SK-N-SH treated with all-trans-retinoic acid at 6 μM for 48 hours (cell line): ENCODE measurements around the gene TBC1D22B.
A peak's percentile ranks its signal among the peaks of the same experiment; 100 is the strongest.

Source experiments
- ATAC-seq: fragments of 200-7000 bp; cut with Tn5 transposase; 3 replicates; pipeline ENCODE4 v1.9.1; 2020; ENCODE audit warnings: mild to moderate bottlenecking, moderate library complexity
- ARNTL ChIP-seq: fragments of 450-650 bp; formaldehyde crosslinking; IDR thresholded peaks from 2 replicates; pipeline ENCODE4 v1.5.0; 2020; ENCODE audit warnings: low read depth, mild to moderate bottlenecking, moderate library complexity, borderline replicate concordance
- CSRNP3 ChIP-seq: fragments of 250-450 bp; sonication (Bioruptor Pico); IDR thresholded peaks from 2 replicates; pipeline ENCODE4 v1.5.1; 2021; ENCODE audit warnings: mild to moderate bottlenecking, moderate library complexity
- ESRRG ChIP-seq: fragments of 250-450 bp; sonication (Bioruptor Pico); IDR thresholded peaks from 2 replicates; pipeline ENCODE4 v1.6.1; 2021; ENCODE audit warnings: mild to moderate bottlenecking
- GLIS3 ChIP-seq: fragments of 250-450 bp; sonication (Bioruptor Pico); IDR thresholded peaks from 2 replicates; pipeline ENCODE4 v1.5.0; 2020; ENCODE audit warnings: mild to moderate bottlenecking, moderate library complexity
- ISL1 ChIP-seq: fragments of 250-450 bp; sonication (Bioruptor Pico); IDR thresholded peaks from 2 replicates; pipeline ENCODE4 v2.1.2; 2022; ENCODE audit warnings: mild to moderate bottlenecking, moderate library complexity
- OSR1 ChIP-seq: fragments of 250-450 bp; sonication (Bioruptor Pico); IDR thresholded peaks from 2 replicates; pipeline ENCODE4 v1.8.0; 2022; ENCODE audit warnings: moderate library complexity, mild to moderate bottlenecking, inconsistent platforms
- PATZ1 ChIP-seq: fragments of 250-450 bp; sonication (Bioruptor Pico); IDR thresholded peaks from 2 replicates; pipeline ENCODE4 v1.8.0; 2020; ENCODE audit warnings: mild to moderate bottlenecking, moderate library complexity, borderline replicate concordance
- PPARA ChIP-seq: fragments of 250-450 bp; sonication (Bioruptor Pico); IDR thresholded peaks from 2 replicates; pipeline ENCODE4 v1.5.0; 2020; ENCODE audit warnings: mild to moderate bottlenecking, borderline replicate concordance
- RARB ChIP-seq: fragments of 250-450 bp; sonication (Bioruptor Pico); IDR thresholded peaks from 2 replicates; pipeline ENCODE4 v1.8.0; 2021; ENCODE audit warnings: mild to moderate bottlenecking, moderate library complexity
- SNAI2 ChIP-seq: fragments of 250-450 bp; sonication (Bioruptor Pico); IDR thresholded peaks from 2 replicates; pipeline ENCODE4 v1.5.0; 2020; ENCODE audit warnings: mild to moderate bottlenecking, moderate library complexity
- TCF4 ChIP-seq: fragments of 250-450 bp; sonication (Bioruptor Pico); IDR thresholded peaks from 2 replicates; pipeline ENCODE4 v1.8.0; 2021; ENCODE audit warnings: mild to moderate bottlenecking, moderate library complexity, borderline replicate concordance
- TOX ChIP-seq: fragments of 250-450 bp; sonication (Bioruptor Pico); IDR thresholded peaks from 2 replicates; pipeline ENCODE4 v1.8.0; 2021; ENCODE audit warnings: mild to moderate bottlenecking, moderate library complexity, borderline replicate concordance
- TSHZ2 ChIP-seq: fragments of 250-450 bp; sonication (Bioruptor Pico); IDR thresholded peaks from 2 replicates; pipeline ENCODE4 v1.5.0; 2020; ENCODE audit warnings: mild to moderate bottlenecking, moderate library complexity
- ZC3H10 ChIP-seq: fragments of 250-450 bp; sonication (Bioruptor Pico); IDR thresholded peaks from 2 replicates; pipeline ENCODE4 v1.5.1; 2021; ENCODE audit warnings: mild to moderate bottlenecking, moderate library complexity
- ZFP3 ChIP-seq: fragments of 250-450 bp; sonication (Bioruptor Pico); IDR thresholded peaks from 2 replicates; pipeline ENCODE4 v1.5.0; 2020; ENCODE audit warnings: mild to moderate bottlenecking, moderate library complexity
- ZFP30 ChIP-seq: fragments of 450-650 bp; formaldehyde crosslinking; IDR thresholded peaks from 2 replicates; pipeline ENCODE4 v1.5.0; 2022; ENCODE audit warnings: mild to moderate bottlenecking, moderate library complexity
- ZNF565 ChIP-seq: fragments of 450-650 bp; formaldehyde crosslinking; conservative IDR thresholded peaks from 2 replicates; pipeline ENCODE4 v1.5.0; 2020; ENCODE audit warnings: low read depth, mild to moderate bottlenecking, moderate library complexity
- ZNF70 ChIP-seq: fragments of 450-650 bp; formaldehyde crosslinking; IDR thresholded peaks from 2 replicates; pipeline ENCODE4 v1.5.0; 2020; ENCODE audit warnings: mild to moderate bottlenecking, moderate library complexity
- ZNF8 ChIP-seq: fragments of 450-650 bp; formaldehyde crosslinking; IDR thresholded peaks from 2 replicates; pipeline ENCODE4 v1.5.0; 2020; ENCODE audit warnings: mild to moderate bottlenecking, moderate library complexity

Gene TBC1D22B

GRCh38 chr6:37221585-37222124 is 35.9 kb upstream of the TBC1D22B start:
- TF ChIP-seq TSHZ2 (CRISPR knock-in tag) (no peak), PPARA (no peak), GLIS3 (no peak), ZFP30 (no peak), SNAI2 (CRISPR knock-in tag) (no peak), ZNF8 (CRISPR knock-in tag) (no peak), ESRRG (CRISPR knock-in tag) (no peak), PATZ1 (CRISPR knock-in tag) (no peak), CSRNP3 (no peak), OSR1 (CRISPR knock-in tag) (no peak), ISL1 (CRISPR knock-in tag) (no peak)
- no peak for ATAC-seq

GRCh38 chr6:37222125-37222967 is 35.2 kb upstream of the TBC1D22B start:
- peak; percentile 98 for ATAC-seq
- no peak for TF ChIP-seq ZNF565 (CRISPR knock-in tag)
- TF ChIP-seq ZFP30 = no peak
- no peak for TF ChIP-seq ZFP3 (CRISPR knock-in tag)
- no peak for TF ChIP-seq PPARA
- TF ChIP-seq ZC3H10 (CRISPR knock-in tag) = no peak
- TF ChIP-seq OSR1 (CRISPR knock-in tag) = no peak
- no peak for TF ChIP-seq ESRRG (CRISPR knock-in tag)
- peak; percentile 38; the same call in 1 of the 2 replicates for TF ChIP-seq TCF4 (CRISPR knock-in tag)
- no peak for TF ChIP-seq RARB (CRISPR knock-in tag)
- no peak for TF ChIP-seq ISL1 (CRISPR knock-in tag)
- no peak for TF ChIP-seq ARNTL (CRISPR knock-in tag)
- no peak for TF ChIP-seq ZNF70
- no peak for TF ChIP-seq SNAI2 (CRISPR knock-in tag)
- TF ChIP-seq PATZ1 (CRISPR knock-in tag) = peak; percentile 76; the same call in 1 of the 2 replicates
- TF ChIP-seq TSHZ2 (CRISPR knock-in tag) = no peak
- no peak for TF ChIP-seq ZNF8 (CRISPR knock-in tag)
- TF ChIP-seq TOX (CRISPR knock-in tag) = no peak
